Neural cell (in vitro differentiated cells): ENCODE results near the gene ADGRA1. TPM values are rescaled to one million over a fixed set of nuclear protein-coding genes. Genes with fewer than 3 reads are reported as not detected.

Experiments
- H2AFZ ChIP-seq: fragments of 200-600, 300-800 bp; sonication (generic), shearing (Covaris generic); 2 replicates; pipeline ENCODE4 v1.6.0; 2014; ENCODE audit warnings: low read depth, mild to moderate bottlenecking, antibody characterized with exemption, low read length, moderate library complexity
- H3F3A ChIP-seq: fragments of 200-600 bp; shearing (Covaris generic); 2 replicates; pipeline ENCODE4 v1.6.1; 2016; ENCODE audit warnings: mild to moderate bottlenecking, moderate library complexity, mixed read lengths, antibody characterized with exemption, low read length; ENCODE audit not compliant: insufficient read depth, poor library complexity, severe bottlenecking
- H3K27ac ChIP-seq: fragments of 200-600, 300-800 bp; sonication (generic), shearing (Covaris generic); 2 replicates; pipeline ENCODE4 v1.5.1; 2014; ENCODE audit warnings: mild to moderate bottlenecking, low read length, moderate library complexity
- H3K27me3 ChIP-seq: fragments of 300-800, 200-600 bp; sonication (generic), shearing (Covaris generic); 2 replicates; pipeline ENCODE4 v1.6.0; 2014; ENCODE audit warnings: mild to moderate bottlenecking, low read depth, low read length, moderate library complexity; ENCODE audit not compliant: insufficient read depth
- H3K36me3 ChIP-seq: fragments of 300-800, 200-600 bp; sonication (generic), shearing (Covaris generic); 2 replicates; pipeline ENCODE4 v1.5.1; 2014; ENCODE audit warnings: mild to moderate bottlenecking, antibody characterized with exemption, low read length, moderate library complexity; ENCODE audit not compliant: insufficient read depth
- H3K4me2 ChIP-seq: fragments of 300-800, 200-600 bp; sonication (generic), shearing (Covaris generic); 2 replicates; pipeline ENCODE4 v1.6.0; 2014; ENCODE audit warnings: mild to moderate bottlenecking, low read length
- H3K4me3 ChIP-seq: fragments of 300-800, 200-600 bp; sonication (generic), shearing (Covaris generic); 2 replicates; pipeline ENCODE4 v1.5.1; 2014; ENCODE audit warnings: mild to moderate bottlenecking, low read length, moderate library complexity
- H3K79me2 ChIP-seq: fragments of 200-600 bp; shearing (Covaris generic); replicated peaks from 2 replicates; pipeline ENCODE4 v1.6.0; 2014; ENCODE audit warnings: mild to moderate bottlenecking, low read length, moderate library complexity; ENCODE audit not compliant: insufficient read depth
- H3K9ac ChIP-seq: fragments of 300-800, 200-600 bp; sonication (generic), shearing (Covaris generic); 2 replicates; pipeline ENCODE4 v1.6.1; 2016; ENCODE audit warnings: mild to moderate bottlenecking, low read length, mixed read lengths
- H3K9me2 ChIP-seq: fragments of 200-600 bp; shearing (Covaris generic); 2 replicates; pipeline ENCODE4 v1.6.1; 2016; ENCODE audit warnings: mild to moderate bottlenecking, low read length, mixed read lengths; ENCODE audit not compliant: insufficient read depth
- H3K9me3 ChIP-seq: fragments of 200-600, 300-800 bp; sonication (generic), shearing (Covaris generic); 2 replicates; pipeline ENCODE4 v1.6.1; 2016; ENCODE audit warnings: mild to moderate bottlenecking, mixed run types, low read length, moderate library complexity, mixed read lengths
- H4K20me1 ChIP-seq: fragments of 200-600 bp; shearing (Covaris generic); 2 replicates; pipeline ENCODE4 v1.6.1; 2016; ENCODE audit warnings: mild to moderate bottlenecking, mixed run types; ENCODE audit not compliant: insufficient read depth
- EP300 ChIP-seq: fragments of 450-650 bp; conservative IDR thresholded peaks from 2 replicates; pipeline ENCODE4 v1.6.1; 2014; ENCODE audit warnings: antibody characterized with exemption, mild to moderate bottlenecking, moderate library complexity; ENCODE audit not compliant: poor library complexity, severe bottlenecking
- EZH2 ChIP-seq: fragments of 200-600, 300-800 bp; shearing (Covaris generic), sonication (generic); IDR thresholded peaks from 2 replicates; pipeline ENCODE4 v1.6.1; 2014; ENCODE audit warnings: antibody characterized with exemption, low read length, borderline replicate concordance, mild to moderate bottlenecking; ENCODE audit not compliant: insufficient read depth, poor library complexity, severe bottlenecking
- MXI1 ChIP-seq: fragments of 450-650 bp; conservative IDR thresholded peaks from 2 replicates; pipeline ENCODE4 v1.6.1; 2014; ENCODE audit warnings: antibody characterized with exemption, mild to moderate bottlenecking; ENCODE audit not compliant: poor library complexity, severe bottlenecking
- POLR2AphosphoS5 ChIP-seq: IDR thresholded peaks from 2 replicates; pipeline ENCODE4 v1.6.1; 2012
- RAD21 ChIP-seq: fragments of 450-650 bp; conservative IDR thresholded peaks from 2 replicates; pipeline ENCODE4 v1.6.1; 2014; ENCODE audit warnings: antibody characterized with exemption, mild to moderate bottlenecking, moderate library complexity
- SMC3 ChIP-seq: fragments of 450-650 bp; conservative IDR thresholded peaks from 2 replicates; pipeline ENCODE4 v1.6.1; 2014; ENCODE audit warnings: antibody characterized with exemption, mild to moderate bottlenecking, moderate library complexity; ENCODE audit not compliant: poor library complexity
- TAF1 ChIP-seq: IDR thresholded peaks from 2 replicates; pipeline ENCODE4 v1.6.1; 2012; ENCODE audit warnings: low read depth
- polyA plus RNA-seq: library from polyadenylated mRNA; depleted of rRNA; stranded (reverse); fragments of >200 nt; gene quantifications from 2 replicates; pipeline ENCODE4 v1.2.3, GENCODE V29; 2014
- TF ChIP-seq, protein P1 (sequence below): IDR thresholded peaks from 2 replicates; pipeline ENCODE4 v1.6.1; 2012; ENCODE audit warnings: borderline replicate concordance
- TF ChIP-seq, protein P2 (sequence below): fragments of 450-650 bp; IDR thresholded peaks from 2 replicates; pipeline ENCODE4 v1.5.1; 2014; ENCODE audit warnings: antibody characterized with exemption, mild to moderate bottlenecking, moderate library complexity; ENCODE audit not compliant: poor library complexity, severe bottlenecking

ADGRA1 gene
- polyA plus RNA-seq, 1 donor from 2014 or later, result 2.2 TPM

DNA sequence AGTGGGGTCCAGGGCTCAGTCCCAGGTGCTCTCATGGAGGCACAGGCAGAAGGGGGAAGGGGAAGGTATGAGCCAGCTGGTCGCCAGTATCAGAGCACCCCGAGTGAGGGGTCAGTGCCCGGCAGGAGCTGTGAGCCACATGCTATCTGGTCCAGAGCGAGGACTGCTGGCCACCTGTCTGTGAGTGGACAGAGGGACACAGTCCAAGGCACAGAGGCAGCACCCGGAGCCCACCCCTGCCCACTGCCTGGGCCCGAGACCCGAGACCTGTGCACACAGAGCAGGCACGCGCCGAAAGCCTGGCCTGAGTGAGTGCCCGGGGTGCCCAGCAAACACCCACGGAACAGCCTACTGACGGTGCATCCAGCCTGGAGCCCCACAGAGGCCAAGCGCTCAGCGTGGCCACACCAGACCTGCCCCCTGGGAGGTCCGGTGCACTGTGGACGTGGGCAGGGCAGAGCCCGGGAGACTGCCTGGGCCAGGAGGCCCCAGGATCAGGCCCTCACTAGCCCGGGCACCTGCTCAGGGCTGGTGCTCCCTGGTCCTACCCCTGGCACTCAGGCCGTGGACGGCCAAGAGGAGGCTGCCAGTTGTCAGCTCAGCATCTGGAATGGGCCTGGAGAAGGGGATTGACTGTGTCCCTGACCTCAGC is 29.4 kb downstream of the ADGRA1 start:
- H3K9me3 ChIP-seq, result peaks cover 13% of the 10 kb centered on the region
- H4K20me1 ChIP-seq, result no peaks in the 10 kb centered on the region
- no peaks in the 10 kb centered on the region for H3K9me2 ChIP-seq
- no peak overlapping the region for H3K27ac ChIP-seq
- H3K4me3 ChIP-seq, result no peak overlapping the region
- TF ChIP-seq, protein P1, sequence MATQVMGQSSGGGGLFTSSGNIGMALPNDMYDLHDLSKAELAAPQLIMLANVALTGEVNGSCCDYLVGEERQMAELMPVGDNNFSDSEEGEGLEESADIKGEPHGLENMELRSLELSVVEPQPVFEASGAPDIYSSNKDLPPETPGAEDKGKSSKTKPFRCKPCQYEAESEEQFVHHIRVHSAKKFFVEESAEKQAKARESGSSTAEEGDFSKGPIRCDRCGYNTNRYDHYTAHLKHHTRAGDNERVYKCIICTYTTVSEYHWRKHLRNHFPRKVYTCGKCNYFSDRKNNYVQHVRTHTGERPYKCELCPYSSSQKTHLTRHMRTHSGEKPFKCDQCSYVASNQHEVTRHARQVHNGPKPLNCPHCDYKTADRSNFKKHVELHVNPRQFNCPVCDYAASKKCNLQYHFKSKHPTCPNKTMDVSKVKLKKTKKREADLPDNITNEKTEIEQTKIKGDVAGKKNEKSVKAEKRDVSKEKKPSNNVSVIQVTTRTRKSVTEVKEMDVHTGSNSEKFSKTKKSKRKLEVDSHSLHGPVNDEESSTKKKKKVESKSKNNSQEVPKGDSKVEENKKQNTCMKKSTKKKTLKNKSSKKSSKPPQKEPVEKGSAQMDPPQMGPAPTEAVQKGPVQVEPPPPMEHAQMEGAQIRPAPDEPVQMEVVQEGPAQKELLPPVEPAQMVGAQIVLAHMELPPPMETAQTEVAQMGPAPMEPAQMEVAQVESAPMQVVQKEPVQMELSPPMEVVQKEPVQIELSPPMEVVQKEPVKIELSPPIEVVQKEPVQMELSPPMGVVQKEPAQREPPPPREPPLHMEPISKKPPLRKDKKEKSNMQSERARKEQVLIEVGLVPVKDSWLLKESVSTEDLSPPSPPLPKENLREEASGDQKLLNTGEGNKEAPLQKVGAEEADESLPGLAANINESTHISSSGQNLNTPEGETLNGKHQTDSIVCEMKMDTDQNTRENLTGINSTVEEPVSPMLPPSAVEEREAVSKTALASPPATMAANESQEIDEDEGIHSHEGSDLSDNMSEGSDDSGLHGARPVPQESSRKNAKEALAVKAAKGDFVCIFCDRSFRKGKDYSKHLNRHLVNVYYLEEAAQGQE, result no peak
- TF ChIP-seq TAF1 (no peak), RAD21 (no peak), EP300 (no peak), SMC3 (no peak), POLR2AphosphoS5 (no peak), EZH2 (no peak), MXI1 (no peak)
- TF ChIP-seq, protein P2, sequence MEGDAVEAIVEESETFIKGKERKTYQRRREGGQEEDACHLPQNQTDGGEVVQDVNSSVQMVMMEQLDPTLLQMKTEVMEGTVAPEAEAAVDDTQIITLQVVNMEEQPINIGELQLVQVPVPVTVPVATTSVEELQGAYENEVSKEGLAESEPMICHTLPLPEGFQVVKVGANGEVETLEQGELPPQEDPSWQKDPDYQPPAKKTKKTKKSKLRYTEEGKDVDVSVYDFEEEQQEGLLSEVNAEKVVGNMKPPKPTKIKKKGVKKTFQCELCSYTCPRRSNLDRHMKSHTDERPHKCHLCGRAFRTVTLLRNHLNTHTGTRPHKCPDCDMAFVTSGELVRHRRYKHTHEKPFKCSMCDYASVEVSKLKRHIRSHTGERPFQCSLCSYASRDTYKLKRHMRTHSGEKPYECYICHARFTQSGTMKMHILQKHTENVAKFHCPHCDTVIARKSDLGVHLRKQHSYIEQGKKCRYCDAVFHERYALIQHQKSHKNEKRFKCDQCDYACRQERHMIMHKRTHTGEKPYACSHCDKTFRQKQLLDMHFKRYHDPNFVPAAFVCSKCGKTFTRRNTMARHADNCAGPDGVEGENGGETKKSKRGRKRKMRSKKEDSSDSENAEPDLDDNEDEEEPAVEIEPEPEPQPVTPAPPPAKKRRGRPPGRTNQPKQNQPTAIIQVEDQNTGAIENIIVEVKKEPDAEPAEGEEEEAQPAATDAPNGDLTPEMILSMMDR, result no peak
- H3K36me3 ChIP-seq, result no peaks in the 10 kb centered on the region
- H3K79me2 ChIP-seq, result no peaks in the 10 kb centered on the region
- no peaks in the 10 kb centered on the region for H3K27me3 ChIP-seq
- H3K9ac ChIP-seq, result no peak overlapping the region
- no peak overlapping the region for H3K4me2 ChIP-seq
- no peaks in the 10 kb centered on the region for H3F3A ChIP-seq
- H2AFZ ChIP-seq, result no peak overlapping the region

DNA sequence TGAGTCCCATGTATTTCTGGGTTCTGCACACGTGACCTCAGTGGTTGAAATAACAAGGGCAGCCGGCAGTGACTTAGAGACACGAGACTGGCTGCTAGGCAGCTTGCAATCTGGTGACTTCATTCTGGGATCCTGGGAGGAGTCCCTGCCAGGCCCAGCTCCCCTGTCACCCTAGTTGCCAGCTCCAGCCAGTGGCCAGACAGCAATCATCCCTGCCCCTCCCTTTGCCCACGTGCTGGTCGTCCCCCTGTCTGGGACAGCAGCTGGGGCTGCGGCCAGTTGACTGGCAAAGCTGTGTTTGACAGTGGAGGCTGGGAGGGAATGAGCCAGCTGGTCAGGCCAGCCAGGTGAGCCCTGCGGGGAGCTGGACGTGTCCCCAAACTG is 30.0 kb downstream of the ADGRA1 start:
- Histone ChIP-seq H3K4me3 (no peak overlapping the region), H4K20me1 (no peaks in the 10 kb centered on the region), H3K9me2 (no peaks in the 10 kb centered on the region), H3K36me3 (no peaks in the 10 kb centered on the region), H3K27me3 (no peaks in the 10 kb centered on the region), H3K4me2 (no peak overlapping the region), H3K27ac (no peak overlapping the region), H3F3A (no peaks in the 10 kb centered on the region), H3K9me3 (peaks cover 13% of the 10 kb centered on the region), H3K9ac (no peak overlapping the region), H2AFZ (no peak overlapping the region), H3K79me2 (no peaks in the 10 kb centered on the region)
- TF ChIP-seq RAD21 (no peak), TAF1 (no peak), MXI1 (no peak), EP300 (no peak), SMC3 (no peak), POLR2AphosphoS5 (no peak), EZH2 (no peak)
- TF ChIP-seq, protein P1, result no peak
- TF ChIP-seq, protein P2, result no peak
